HG03565 (cell line): Measurements from ENCODE around the gene A1CF.
"Not testable (repeated sequence)": the region's sequence is repeated elsewhere in the genome, so short reads cannot be mapped to it uniquely, and the experiment has no call there.

Experiments
- ATAC-seq: cut with Tn5 transposase; IDR thresholded peaks from one replicate; pipeline ENCODE4 v1.9.1; 2021; ENCODE audit warnings: mild to moderate bottlenecking, moderate library complexity; ENCODE audit not compliant: unreplicated experiment

Gene A1CF

GRCh38 chr10:50885097-50885859 lies at the start of gene A1CF:
Gene A1CF, minus strand, starts transcription at chr10:50885627. Its CDS starts 25,687 bp downstream, at chr10:50859940.
- ATAC-seq = no peak

GRCh38 chr10:50931948-50932431 lies 46.6 kb upstream of the A1CF start:
- ATAC-seq = no peak

GRCh38 chr10:50929670-50930069 lies 44.2 kb upstream of the A1CF start:
- peak; percentile 75 for ATAC-seq

GRCh38 chr10:50928190-50928552 lies 42.7 kb upstream of the A1CF start:
- ATAC-seq = no peak

GRCh38 chr10:50927522-50928189 lies 42.2 kb upstream of the A1CF start:
- ATAC-seq = no peak

GRCh38 chr10:50923471-50923870 lies 38.0 kb upstream of the A1CF start:
- not testable (repeated sequence) for ATAC-seq

GRCh38 chr10:50919010-50919409 lies 33.6 kb upstream of the A1CF start:
- ATAC-seq = no peak

GRCh38 chr10:50918529-50918928 lies 33.1 kb upstream of the A1CF start:
- ATAC-seq = no peak

GRCh38 chr10:50917486-50917885 lies 32.1 kb upstream of the A1CF start:
- ATAC-seq = no peak

- ATAC-seq = no peak
These were observed 24.0 kb upstream of the A1CF start for GRCh38 chr10:50909334-50910014.

- ATAC-seq = no peak
These were observed 22.9 kb upstream of the A1CF start for GRCh38 chr10:50908366-50908765.

GRCh38 chr10:50905797-50906196 lies 20.4 kb upstream of the A1CF start:
- ATAC-seq = not testable (repeated sequence)

- no peak for ATAC-seq
These were observed 11.3 kb upstream of the A1CF start for GRCh38 chr10:50896721-50897120.

GRCh38 chr10:50894312-50894711 lies 8.9 kb upstream of the A1CF start:
- ATAC-seq = no peak

GRCh38 chr10:50892467-50892866 lies 7.0 kb upstream of the A1CF start:
- ATAC-seq = no peak

GRCh38 chr10:50884302-50884701 lies 1.1 kb downstream of the A1CF start:
- no peak for ATAC-seq

- no peak for ATAC-seq
These were observed 1.8 kb downstream of the A1CF start for GRCh38 chr10:50883629-50884028.

- no peak for ATAC-seq
These were observed 2.9 kb downstream of the A1CF start for GRCh38 chr10:50882540-50882983.

GRCh38 chr10:50881046-50881445 lies 4.4 kb downstream of the A1CF start:
- not testable (repeated sequence) for ATAC-seq

- no peak for ATAC-seq
These were observed 9.0 kb downstream of the A1CF start for GRCh38 chr10:50876429-50876828.

GRCh38 chr10:50874723-50875122 lies 10.7 kb downstream of the A1CF start:
- ATAC-seq = no peak

- no peak for ATAC-seq
These were observed 19.1 kb downstream of the A1CF start for GRCh38 chr10:50866317-50866716.
